NCI-H774 (cell line): ENCODE data around the gene MRTFA.

ENCODE experiments used
- DNase-seq: peaks from one replicate; lab custom pipeline; 2025; lab: John Stamatoyannopoulos, UW

The MRTFA gene

GRCh38 chr22:40463017-40463631, 173.4 kb downstream of the MRTFA start:
- no peak for DNase-seq

GRCh38 chr22:40462195-40462984, 174.1 kb downstream of the MRTFA start:
- DNase-seq: no peak

GRCh38 chr22:40453671-40454070, 182.8 kb downstream of the MRTFA start:
- no peak for DNase-seq

- no peak for DNase-seq
Observed at GRCh38 chr22:40452730-40453487, 183.6 kb downstream of the MRTFA start.

- no peak for DNase-seq
Observed at GRCh38 chr22:40451210-40451609, 185.3 kb downstream of the MRTFA start.

- no peak for DNase-seq
Observed at GRCh38 chr22:40450616-40451015, 185.9 kb downstream of the MRTFA start.

- DNase-seq: no peak
Observed at GRCh38 chr22:40449676-40450035, 186.9 kb downstream of the MRTFA start.

- no peak for DNase-seq
Observed at GRCh38 chr22:40446203-40446602, 190.3 kb downstream of the MRTFA start.

GRCh38 chr22:40444178-40444831, 192.2 kb downstream of the MRTFA start:
- DNase-seq: no peak

- DNase-seq: no peak
Observed at GRCh38 chr22:40443732-40444131, 192.8 kb downstream of the MRTFA start.

GRCh38 chr22:40441761-40442390, 194.6 kb downstream of the MRTFA start:
- no peak for DNase-seq

- peak; percentile 1 for DNase-seq
Observed at GRCh38 chr22:40436505-40437431, 199.8 kb downstream of the MRTFA start.

GRCh38 chr22:40434745-40435144, 201.8 kb downstream of the MRTFA start:
- no peak for DNase-seq

GRCh38 chr22:40434106-40434505, 202.4 kb downstream of the MRTFA start:
- DNase-seq: no peak

GRCh38 chr22:40433416-40434090, 203.0 kb downstream of the MRTFA start:
- no peak for DNase-seq

GRCh38 chr22:40432625-40433024, 203.9 kb downstream of the MRTFA start:
- no peak for DNase-seq

- DNase-seq: no peak
Observed at GRCh38 chr22:40432157-40432556, 204.4 kb downstream of the MRTFA start.

- DNase-seq: no peak
Observed at GRCh38 chr22:40430991-40431390, 205.5 kb downstream of the MRTFA start.

GRCh38 chr22:40429481-40429880, 207.0 kb downstream of the MRTFA start:
- no peak for DNase-seq

GRCh38 chr22:40428796-40429195, 207.7 kb downstream of the MRTFA start:
- no peak for DNase-seq
